Activated CD8-positive, alpha-beta memory T cell treated with anti-CD3 and anti-CD28 coated beads, Interleukin-2, amount 10 ng/mL, durations not matched to agents 7 days and 5 days (primary cell): Measurements from ENCODE around the gene LRRC71. TPM values are rescaled to one million over a fixed set of nuclear protein-coding genes. Genes with fewer than 3 reads are reported as not detected.
A peak's percentile ranks its signal among the peaks of the same experiment; 100 is the strongest.

Source experiments
- ATAC-seq: fragments of 150-1000 bp; cut with Tn5 transposase; one replicate; pipeline ENCODE4 v1.10.0; 2021; ENCODE audit warnings: moderate library complexity
- CTCF ChIA-PET: fragments of 350-600 bp; sonication (Branson Sonifier 250); formaldehyde crosslinking; loops from one replicate; lab custom pipeline; 2021; ENCODE audit warnings: antibody characterized with exemption; lab: Charles Lee
- DNase-seq: peaks from one replicate; pipeline ENCODE4 v3.0.0-alpha.2; 2020
- H3K27ac Mint-ChIP-seq: one replicate; pipeline ENCODE4 v1.8.0; 2021; ENCODE audit warnings: mild to moderate bottlenecking, mixed read lengths
- H3K27me3 Mint-ChIP-seq: one replicate; pipeline ENCODE4 v1.8.0; 2021; ENCODE audit warnings: mixed read lengths
- H3K36me3 Mint-ChIP-seq: one replicate; pipeline ENCODE4 v1.8.0; 2021; ENCODE audit warnings: mild to moderate bottlenecking, mixed read lengths
- H3K4me1 Mint-ChIP-seq: one replicate; pipeline ENCODE4 v1.8.0; 2021; ENCODE audit warnings: mixed read lengths
- H3K4me3 Mint-ChIP-seq: one replicate; pipeline ENCODE4 v1.8.0; 2021; ENCODE audit warnings: mild to moderate bottlenecking, moderate library complexity, mixed read lengths
- H3K9me3 Mint-ChIP-seq: one replicate; pipeline ENCODE4 v1.8.0; 2022; ENCODE audit warnings: low read depth, mixed read lengths
- total RNA-seq, 2 experiments: library from RNA; stranded (reverse); gene quantifications; one replicate each; pipeline ENCODE4 v1.2.3, GENCODE V29; 2021

The LRRC71 gene
- total RNA-seq, 2 experiments from 2014 or later: not detected

- CTCF ChIA-PET: interaction anchor here (0.6 to 10.5 kb wide), 31 partner anchors 10 to 311 kb away, joined by 3 to 62 read pairs (median 5); partner anchors contain the start of genes NTRK1 and PEAR1
- H3K36me3 Mint-ChIP-seq: no peaks in the 10 kb centered on the region
- H3K9me3 Mint-ChIP-seq: no peaks in the 10 kb centered on the region
- peaks cover 95% of the 10 kb centered on the region for H3K27me3 Mint-ChIP-seq
- ATAC-seq (peak; percentile 79), DNase-seq (peak; percentile 75)
- H3K4me3 Mint-ChIP-seq: no peak overlapping the region
- H3K27ac Mint-ChIP-seq: no peak overlapping the region
- peaks cover 33% of the 10 kb centered on the region for H3K4me1 Mint-ChIP-seq
These were observed 7.0 kb downstream of the LRRC71 start for GRCh38 chr1:156927215-156928042.

- DNase-seq (no peak), ATAC-seq (no peak)
- Mint-ChIP-seq H3K27ac (no peak overlapping the region), H3K27me3 (peaks cover 95% of the 10 kb centered on the region), H3K9me3 (no peaks in the 10 kb centered on the region), H3K36me3 (no peaks in the 10 kb centered on the region), H3K4me3 (no peak overlapping the region), H3K4me1 (peaks cover 33% of the 10 kb centered on the region)
- CTCF ChIA-PET: interaction anchor here (0.6 to 10.5 kb wide), 30 partner anchors 11 to 304 kb away, joined by 3 to 62 read pairs (median 5); partner anchors contain the start of genes NTRK1 and PEAR1
These were observed 7.7 kb downstream of the LRRC71 start for GRCh38 chr1:156928043-156928602.

GRCh38 chr1:156929596-156930238 lies 9.3 kb downstream of the LRRC71 start:
- H3K36me3 Mint-ChIP-seq: no peaks in the 10 kb centered on the region

GRCh38 chr1:156930483-156930882 lies 10.1 kb downstream of the LRRC71 start:
- DNase-seq (no peak), ATAC-seq (no peak)
- no peak overlapping the region for H3K27ac Mint-ChIP-seq
- peaks cover 79% of the 10 kb centered on the region for H3K27me3 Mint-ChIP-seq
- CTCF ChIA-PET: interaction anchor here (4.9 kb wide), 1 partner anchor 40 kb away, joined by 62 read pairs; the partner anchor contains the start of gene PEAR1
- H3K9me3 Mint-ChIP-seq: no peaks in the 10 kb centered on the region
- H3K4me3 Mint-ChIP-seq: no peak overlapping the region
- peaks cover 28% of the 10 kb centered on the region for H3K4me1 Mint-ChIP-seq
- no peaks in the 10 kb centered on the region for H3K36me3 Mint-ChIP-seq

More at GRCh38 chr1:156929596-156930238, 9.3 kb downstream of the LRRC71 start:
- CTCF ChIA-PET: interaction anchor here (1.3 to 10.5 kb wide), 3 partner anchors 19 to 39 kb away, joined by 4 to 62 read pairs (median 56); partner anchors contain the start of gene PEAR1
- no peak overlapping the region for H3K27ac Mint-ChIP-seq
- no peaks in the 10 kb centered on the region for H3K9me3 Mint-ChIP-seq
- ATAC-seq (no peak), DNase-seq (no peak)
- H3K4me1 Mint-ChIP-seq: peaks cover 30% of the 10 kb centered on the region
- no peak overlapping the region for H3K4me3 Mint-ChIP-seq
- peaks cover 87% of the 10 kb centered on the region for H3K27me3 Mint-ChIP-seq

- Mint-ChIP-seq H3K36me3 (no peaks in the 10 kb centered on the region), H3K9me3 (no peaks in the 10 kb centered on the region), H3K4me3 (no peak overlapping the region), H3K27me3 (peaks cover 70% of the 10 kb centered on the region), H3K4me1 (peaks cover 20% of the 10 kb centered on the region), H3K27ac (no peak overlapping the region)
- ATAC-seq (no peak), DNase-seq (no peak)
- CTCF ChIA-PET: interaction anchor here (1.0 kb wide), 1 partner anchor 246 kb away, joined by 3 read pairs; no protein-coding TSS in a partner anchor
These were observed 10.9 kb downstream of the LRRC71 start for GRCh38 chr1:156931211-156931952.

GRCh38 chr1:156931974-156932710 lies 11.7 kb downstream of the LRRC71 start:
- no peak overlapping the region for H3K4me3 Mint-ChIP-seq
- H3K27me3 Mint-ChIP-seq: peaks cover 62% of the 10 kb centered on the region
- ATAC-seq: no peak
- no peaks in the 10 kb centered on the region for H3K36me3 Mint-ChIP-seq
- H3K27ac Mint-ChIP-seq: no peak overlapping the region
- no peaks in the 10 kb centered on the region for H3K9me3 Mint-ChIP-seq
- DNase-seq: no peak
- peaks cover 13% of the 10 kb centered on the region for H3K4me1 Mint-ChIP-seq
- CTCF ChIA-PET: interaction anchor here (1.0 kb wide), 1 partner anchor 246 kb away, joined by 3 read pairs; no protein-coding TSS in a partner anchor

GRCh38 chr1:156933136-156933535 lies 12.7 kb downstream of the LRRC71 start:
- Mint-ChIP-seq H3K27ac (no peak overlapping the region), H3K36me3 (no peaks in the 10 kb centered on the region), H3K27me3 (peaks cover 55% of the 10 kb centered on the region), H3K9me3 (no peaks in the 10 kb centered on the region), H3K4me1 (peaks cover 6% of the 10 kb centered on the region), H3K4me3 (no peak overlapping the region)
- CTCF ChIA-PET: interaction anchor here (1.4 kb wide), 1 partner anchor 44 kb away, joined by 4 read pairs; no protein-coding TSS in a partner anchor
- ATAC-seq: no peak
- no peak for DNase-seq

- ATAC-seq (no peak), DNase-seq (no peak)
- CTCF ChIA-PET: interaction anchor here (1.3 kb wide), 1 partner anchor 25 kb away, joined by 3 read pairs; no protein-coding TSS in a partner anchor
- Mint-ChIP-seq H3K27ac (no peak overlapping the region), H3K36me3 (no peaks in the 10 kb centered on the region), H3K4me1 (peaks cover 5% of the 10 kb centered on the region), H3K4me3 (no peak overlapping the region), H3K9me3 (no peaks in the 10 kb centered on the region), H3K27me3 (peaks cover 36% of the 10 kb centered on the region)
These were observed 15.2 kb downstream of the LRRC71 start for GRCh38 chr1:156935505-156936128.

- ATAC-seq: no peak
- no peak overlapping the region for H3K4me3 Mint-ChIP-seq
- peaks cover 4% of the 10 kb centered on the region for H3K4me1 Mint-ChIP-seq
- no peaks in the 10 kb centered on the region for H3K9me3 Mint-ChIP-seq
- no peaks in the 10 kb centered on the region for H3K36me3 Mint-ChIP-seq
- peaks cover 32% of the 10 kb centered on the region for H3K27me3 Mint-ChIP-seq
- no peak for DNase-seq
- H3K27ac Mint-ChIP-seq: no peak overlapping the region
- CTCF ChIA-PET: interaction anchor here (0.7 kb wide), 1 partner anchor 47 kb away, joined by 3 read pairs; no protein-coding TSS in a partner anchor
These were observed 15.8 kb downstream of the LRRC71 start for GRCh38 chr1:156936191-156936590.

GRCh38 chr1:156936721-156937220 lies 16.3 kb downstream of the LRRC71 start:
- DNase-seq (no peak), ATAC-seq (no peak)
- no peaks in the 10 kb centered on the region for H3K36me3 Mint-ChIP-seq
- H3K27ac Mint-ChIP-seq: no peak overlapping the region
- no peaks in the 10 kb centered on the region for H3K9me3 Mint-ChIP-seq
- no peak overlapping the region for H3K4me3 Mint-ChIP-seq
- peaks cover 27% of the 10 kb centered on the region for H3K27me3 Mint-ChIP-seq
- no peaks in the 10 kb centered on the region for H3K4me1 Mint-ChIP-seq
- CTCF ChIA-PET: interaction anchor here (0.7 kb wide), 1 partner anchor 47 kb away, joined by 3 read pairs; no protein-coding TSS in a partner anchor

GRCh38 chr1:156937883-156938282 lies 17.5 kb downstream of the LRRC71 start:
- Mint-ChIP-seq H3K9me3 (no peaks in the 10 kb centered on the region), H3K27me3 (peaks cover 19% of the 10 kb centered on the region), H3K27ac (no peak overlapping the region), H3K36me3 (no peaks in the 10 kb centered on the region), H3K4me3 (no peak overlapping the region), H3K4me1 (no peaks in the 10 kb centered on the region)
- no peak for ATAC-seq
- no peak for DNase-seq
- CTCF ChIA-PET: interaction anchor here (1.6 kb wide), 1 partner anchor 11 kb away, joined by 3 read pairs; no protein-coding TSS in a partner anchor
